Left lobe of liver (tissue), 2 donors: ENCODE measurements around the gene NKX6-2. TPM values are rescaled to one million over a fixed set of nuclear protein-coding genes. Genes with fewer than 3 reads are reported as not detected.

Experiments used
- ATAC-seq: fragments of 200-7000 bp; cut with Tn5 transposase; one replicate; pipeline ENCODE4 v1.9.1; 2020; ENCODE audit warnings: mild to moderate bottlenecking, moderate library complexity
- DNase-seq: peaks from one replicate; pipeline ENCODE4 v3.0.0-alpha.2; 2020; ENCODE audit warnings: low spot score
- total RNA-seq: library from RNA; stranded (reverse); gene quantifications from one replicate; pipeline ENCODE4 v1.2.1, GENCODE V29; 2021
- donor health status: DM: no; HTN: no; CAD: no; lungs with moderate emphysema.
- donor health status: DM: no; HTN: yes; CAD: no.

NKX6-2 gene
- total RNA-seq, 1 donor from 2014 or later, result not detected

GRCh38 chr10:132813560-132814468 is 27.9 kb upstream of the NKX6-2 start:
- no peak for DNase-seq

GRCh38 chr10:132813001-132813401 is 27.1 kb upstream of the NKX6-2 start:
- ATAC-seq (no peak), DNase-seq (no peak)

More at GRCh38 chr10:132813560-132814468, 27.9 kb upstream of the NKX6-2 start:
- ATAC-seq, result no peak

- ATAC-seq (no peak), DNase-seq (no peak)
Measured at GRCh38 chr10:132812520-132812919, 26.6 kb upstream of the NKX6-2 start.

GRCh38 chr10:132811891-132812481 is 26.0 kb upstream of the NKX6-2 start:
- no peak for ATAC-seq
- no peak for DNase-seq

- DNase-seq (no peak), ATAC-seq (peak; percentile 12)
Measured at GRCh38 chr10:132810807-132811700, 25.1 kb upstream of the NKX6-2 start.

GRCh38 chr10:132810141-132810806 is 24.3 kb upstream of the NKX6-2 start:
- DNase-seq (no peak), ATAC-seq (no peak)

- ATAC-seq, result no peak
- DNase-seq, result no peak
Measured at GRCh38 chr10:132809232-132810140, 23.5 kb upstream of the NKX6-2 start.

- no peak for DNase-seq
- no peak for ATAC-seq
Measured at GRCh38 chr10:132808383-132809231, 22.7 kb upstream of the NKX6-2 start.

GRCh38 chr10:132807621-132808049 is 21.7 kb upstream of the NKX6-2 start:
- DNase-seq, result no peak

GRCh38 chr10:132806561-132807003 is 20.6 kb upstream of the NKX6-2 start:
- ATAC-seq, result no peak
- DNase-seq, result no peak

More at GRCh38 chr10:132807621-132808049, 21.7 kb upstream of the NKX6-2 start:
- no peak for ATAC-seq

- ATAC-seq (no peak), DNase-seq (no peak)
Measured at GRCh38 chr10:132806110-132806509, 20.2 kb upstream of the NKX6-2 start.

- ATAC-seq (no peak), DNase-seq (no peak)
Measured at GRCh38 chr10:132805599-132805998, 19.7 kb upstream of the NKX6-2 start.

- ATAC-seq, result no peak
- DNase-seq, result no peak
Measured at GRCh38 chr10:132804785-132805426, 19.0 kb upstream of the NKX6-2 start.

- ATAC-seq (no peak), DNase-seq (no peak)
Measured at GRCh38 chr10:132804287-132804686, 18.3 kb upstream of the NKX6-2 start.

GRCh38 chr10:132803416-132804210 is 17.7 kb upstream of the NKX6-2 start:
- no peak for ATAC-seq
- no peak for DNase-seq

- ATAC-seq (no peak), DNase-seq (no peak)
Measured at GRCh38 chr10:132802694-132803320, 16.9 kb upstream of the NKX6-2 start.

GRCh38 chr10:132802048-132802447 is 16.1 kb upstream of the NKX6-2 start:
- ATAC-seq (no peak), DNase-seq (no peak)
